SK-N-SH (cell line): ENCODE results near the gene CA12. TPM values are rescaled to one million over a fixed set of nuclear protein-coding genes. Genes with fewer than 3 reads are reported as not detected.

Experiments
- CTCF ChIA-PET: fragments of 300-600, 350-600 bp; formaldehyde crosslinking; extraction: SDS; loops from one replicate; lab custom pipeline; 2021; lab: Yijun Ruan, JAX
- POLR2A ChIA-PET: fragments of 350-600 bp; sonication (Branson Sonifier 250); formaldehyde crosslinking; extraction: SDS; loops from one replicate; lab custom pipeline; 2020; ENCODE audit warnings: antibody characterized with exemption, inconsistent platforms; lab: Yijun Ruan, JAX
- DNase-seq: peaks from one replicate; pipeline ENCODE4 v3.0.0; 2012
- H2AFZ ChIP-seq: fragments of 200-600 bp; sonication (generic); 2 replicates; pipeline ENCODE4 v1.8.1; 2016; ENCODE audit warnings: antibody characterized with exemption, mild to moderate bottlenecking, low read depth
- H3F3A ChIP-seq: fragments of 200-600 bp; sonication (generic); replicated peaks from 2 replicates; pipeline ENCODE3; 2016; ENCODE audit warnings: antibody characterized with exemption, mild to moderate bottlenecking; ENCODE audit not compliant: insufficient read depth
- H3K27ac ChIP-seq, 2 experiments: fragments of 200-500 bp in 1 of 2; fragments of 200-600 bp in 1 of 2; sonication (Bioruptor generic) in 1 of 2; sonication (generic), shearing (Covaris generic) in 1 of 2; 2 replicates each; pipeline versions ENCODE4 v1.5.1 to v1.6.1; 2014 to 2016; ENCODE audit warnings: low read depth in 2 of 2, inconsistent platforms in 1 of 2, low read length in 1 of 2, mild to moderate bottlenecking in 1 of 2, mixed read lengths in 1 of 2
- H3K27me3 ChIP-seq: fragments of 200-600 bp; sonication (generic), shearing (Covaris generic); 2 replicates; pipeline ENCODE4 v1.6.1; 2016; ENCODE audit warnings: mixed run types; ENCODE audit not compliant: insufficient read depth
- H3K36me3 ChIP-seq, 2 experiments: fragments of 200-500 bp in 1 of 2; fragments of 200-600 bp in 1 of 2; sonication (Bioruptor generic) in 1 of 2; sonication (generic) in 1 of 2; replicated peaks in 1 of 2; 2 replicates each; pipeline versions ENCODE3 to v1.5.1; 2014 to 2016; ENCODE audit warnings: low read length in 1 of 2, mild to moderate bottlenecking in 1 of 2; ENCODE audit not compliant: insufficient read depth in 2 of 2, control insufficient read depth in 1 of 2
- H3K4me1 ChIP-seq, 2 experiments: fragments of 200-500 bp in 1 of 2; fragments of 200-600 bp in 1 of 2; sonication (Bioruptor generic) in 1 of 2; sonication (generic), shearing (Covaris generic) in 1 of 2; 2 replicates each; pipeline versions ENCODE4 v1.5.1 to v1.6.1; 2014 to 2016; ENCODE audit warnings: low read depth in 1 of 2, low read length in 1 of 2, mixed run types in 1 of 2; ENCODE audit not compliant: insufficient read depth in 2 of 2, control insufficient read depth in 1 of 2
- H3K4me2 ChIP-seq: fragments of 200-600 bp; sonication (generic), shearing (Covaris generic); 2 replicates; pipeline ENCODE4 v1.6.1; 2017; ENCODE audit warnings: mixed run types
- H3K4me3 ChIP-seq, 2 experiments: fragments of 200-500 bp in 1 of 2; fragments of 200-600 bp in 1 of 2; sonication (Bioruptor generic) in 1 of 2; sonication (generic), shearing (Covaris generic) in 1 of 2; 2 replicates each; pipeline versions ENCODE4 v1.5.1 to v1.8.1; 2014 to 2016; ENCODE audit warnings: low read depth in 2 of 2, inconsistent platforms in 1 of 2, low read length in 1 of 2, mild to moderate bottlenecking in 1 of 2, mixed read lengths in 1 of 2, moderate library complexity in 1 of 2
- H3K79me2 ChIP-seq: fragments of 200-600 bp; sonication (generic); 2 replicates; pipeline ENCODE4 v1.8.1; 2017; ENCODE audit warnings: mild to moderate bottlenecking; ENCODE audit not compliant: insufficient read depth
- H3K9ac ChIP-seq: fragments of 200-600 bp; sonication (generic); 2 replicates; pipeline ENCODE4 v1.6.1; 2017; ENCODE audit warnings: mixed run types
- H3K9me2 ChIP-seq: fragments of 200-600 bp; sonication (generic); 2 replicates; pipeline ENCODE4 v1.6.1; 2017; ENCODE audit warnings: mixed run types
- H3K9me3 ChIP-seq: fragments of 200-600 bp; sonication (generic); 2 replicates; pipeline ENCODE4 v1.6.1; 2017; ENCODE audit warnings: mixed run types, mild to moderate bottlenecking, moderate library complexity
- H4K20me1 ChIP-seq: fragments of 200-600 bp; sonication (generic); 2 replicates; pipeline ENCODE4 v1.6.1; 2017; ENCODE audit warnings: mild to moderate bottlenecking, mixed run types; ENCODE audit not compliant: insufficient read depth
- ELF1 ChIP-seq: IDR thresholded peaks from 2 replicates; pipeline ENCODE4 v1.4.0; 2012
- JUND ChIP-seq: IDR thresholded peaks from 2 replicates; pipeline ENCODE4 v1.4.0; 2012
- MEF2A ChIP-seq: IDR thresholded peaks from 2 replicates; pipeline ENCODE4 v1.4.0; 2012; ENCODE audit warnings: low read depth, borderline replicate concordance
- NRF1 ChIP-seq: IDR thresholded peaks from 2 replicates; pipeline ENCODE4 v1.6.1; 2012; ENCODE audit warnings: low read depth, mild to moderate bottlenecking, low read length
- POLR2AphosphoS5 ChIP-seq: IDR thresholded peaks from 2 replicates; pipeline ENCODE4 v1.6.1; 2012; ENCODE audit warnings: low read depth, low read length
- RCOR1 ChIP-seq: fragments of 150-350 bp; IDR thresholded peaks from 2 replicates; pipeline ENCODE4 v1.6.1; 2017; ENCODE audit warnings: antibody characterized with exemption, low read length
- RXRA ChIP-seq: IDR thresholded peaks from 2 replicates; pipeline ENCODE4 v1.4.0; 2012; ENCODE audit warnings: low read depth, mild to moderate bottlenecking, borderline replicate concordance
- SIN3A ChIP-seq: IDR thresholded peaks from 2 replicates; pipeline ENCODE4 v1.6.1; 2012; ENCODE audit warnings: low read depth, mild to moderate bottlenecking, low read length, moderate library complexity, borderline replicate concordance
- SMC3 ChIP-seq: IDR thresholded peaks from 2 replicates; pipeline ENCODE4 v1.6.1; 2012; ENCODE audit warnings: low read depth, low read length, improper control_type of control experiment
- TAF1 ChIP-seq: IDR thresholded peaks from 2 replicates; pipeline ENCODE4 v1.6.1; 2012; ENCODE audit warnings: low read depth, mild to moderate bottlenecking, low read length, moderate library complexity, borderline replicate concordance
- YY1 ChIP-seq: IDR thresholded peaks from 2 replicates; pipeline ENCODE4 v1.4.0; 2012; ENCODE audit warnings: low read depth, mild to moderate bottlenecking
- WGBS: methylation state at CpG from one replicate; pipeline ENCODE4 v1.1.6; 2017; ENCODE audit warnings: low lambda C conversion rate; 5-methylcytosine and 5-hydroxymethylcytosine counted together
- polyA plus RNA-seq, 3 experiments: library from polyadenylated mRNA; depleted of rRNA; stranded (reverse); fragments of >200 nt; gene quantifications; 2 replicates each; pipeline ENCODE4 v1.2.3, GENCODE V29; 2012
- TF ChIP-seq, protein P1 (sequence below): fragments of 150-350 bp; IDR thresholded peaks from 2 replicates; pipeline ENCODE4 v1.6.1; 2016; ENCODE audit warnings: mild to moderate bottlenecking, low read depth, low read length
- TF ChIP-seq, protein P2 (sequence below): IDR thresholded peaks from 2 replicates; pipeline ENCODE4 v1.4.0; 2012; ENCODE audit warnings: low read depth, borderline replicate concordance
- TF ChIP-seq, protein P3 (sequence below): IDR thresholded peaks from 2 replicates; pipeline ENCODE4 v1.6.1; 2012; ENCODE audit warnings: mild to moderate bottlenecking, low read depth, low read length, moderate library complexity
- TF ChIP-seq, protein P4 (sequence below): IDR thresholded peaks from 2 replicates; pipeline ENCODE4 v1.4.0; 2012; ENCODE audit warnings: low read depth
- TF ChIP-seq, protein P5 (sequence below): fragments of 150-350 bp; IDR thresholded peaks from 2 replicates; pipeline ENCODE4 v1.6.1; 2017; ENCODE audit warnings: antibody characterized with exemption, low read length, low read depth, borderline replicate concordance

Gene CA12
- polyA plus RNA-seq, 1 of the 3 experiments (the other 2 are of a cell fraction), result 39.4 TPM

DNA sequence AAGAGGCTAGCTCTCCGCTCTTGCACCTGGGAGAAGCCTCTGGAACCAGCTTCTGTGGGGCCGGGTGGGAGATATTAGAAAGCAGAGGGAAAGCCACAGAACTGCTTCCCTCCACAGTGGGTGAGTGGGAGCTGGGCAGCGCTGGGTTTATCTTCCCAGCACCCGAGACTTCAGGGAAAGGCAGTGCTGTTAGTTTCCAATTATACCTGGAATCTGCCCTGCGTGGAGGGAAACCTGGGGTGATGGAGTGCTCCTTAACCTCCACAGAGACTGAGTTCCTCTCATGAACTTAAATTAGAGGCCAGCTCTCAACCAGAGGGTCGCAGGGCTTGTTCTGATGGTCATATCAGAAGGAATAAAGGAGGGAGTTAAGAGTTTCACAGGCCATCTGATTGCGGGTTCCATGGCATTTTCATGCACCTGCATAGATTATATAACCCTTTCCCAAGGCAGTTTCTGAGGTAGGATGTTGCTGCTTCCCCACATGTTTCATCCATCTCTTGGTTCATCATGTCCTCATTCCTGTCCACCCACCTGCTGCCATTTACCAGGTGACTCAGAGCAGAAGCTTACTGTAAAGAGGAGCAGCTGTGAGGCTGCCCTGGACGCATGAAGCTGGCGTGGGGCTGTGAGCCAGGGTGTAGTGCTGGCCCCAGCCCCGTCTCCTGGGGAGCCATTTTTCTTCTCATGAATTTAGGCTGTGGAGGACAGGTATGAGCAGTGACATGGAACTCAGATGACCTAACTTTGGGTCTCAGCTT is 42.5 kb downstream of the CA12 start:
- TF ChIP-seq MEF2A, result no peak
- TF ChIP-seq, protein P1, sequence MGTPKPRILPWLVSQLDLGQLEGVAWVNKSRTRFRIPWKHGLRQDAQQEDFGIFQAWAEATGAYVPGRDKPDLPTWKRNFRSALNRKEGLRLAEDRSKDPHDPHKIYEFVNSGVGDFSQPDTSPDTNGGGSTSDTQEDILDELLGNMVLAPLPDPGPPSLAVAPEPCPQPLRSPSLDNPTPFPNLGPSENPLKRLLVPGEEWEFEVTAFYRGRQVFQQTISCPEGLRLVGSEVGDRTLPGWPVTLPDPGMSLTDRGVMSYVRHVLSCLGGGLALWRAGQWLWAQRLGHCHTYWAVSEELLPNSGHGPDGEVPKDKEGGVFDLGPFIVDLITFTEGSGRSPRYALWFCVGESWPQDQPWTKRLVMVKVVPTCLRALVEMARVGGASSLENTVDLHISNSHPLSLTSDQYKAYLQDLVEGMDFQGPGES, result no peak
- TF ChIP-seq TAF1, result no peak
- TF ChIP-seq JUND, result no peak
- TF ChIP-seq, protein P2, sequence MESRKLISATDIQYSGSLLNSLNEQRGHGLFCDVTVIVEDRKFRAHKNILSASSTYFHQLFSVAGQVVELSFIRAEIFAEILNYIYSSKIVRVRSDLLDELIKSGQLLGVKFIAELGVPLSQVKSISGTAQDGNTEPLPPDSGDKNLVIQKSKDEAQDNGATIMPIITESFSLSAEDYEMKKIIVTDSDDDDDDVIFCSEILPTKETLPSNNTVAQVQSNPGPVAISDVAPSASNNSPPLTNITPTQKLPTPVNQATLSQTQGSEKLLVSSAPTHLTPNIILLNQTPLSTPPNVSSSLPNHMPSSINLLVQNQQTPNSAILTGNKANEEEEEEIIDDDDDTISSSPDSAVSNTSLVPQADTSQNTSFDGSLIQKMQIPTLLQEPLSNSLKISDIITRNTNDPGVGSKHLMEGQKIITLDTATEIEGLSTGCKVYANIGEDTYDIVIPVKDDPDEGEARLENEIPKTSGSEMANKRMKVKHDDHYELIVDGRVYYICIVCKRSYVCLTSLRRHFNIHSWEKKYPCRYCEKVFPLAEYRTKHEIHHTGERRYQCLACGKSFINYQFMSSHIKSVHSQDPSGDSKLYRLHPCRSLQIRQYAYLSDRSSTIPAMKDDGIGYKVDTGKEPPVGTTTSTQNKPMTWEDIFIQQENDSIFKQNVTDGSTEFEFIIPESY, result no peak
- CTCF ChIA-PET, result interaction anchor here (0.6 to 1.4 kb wide), 4 partner anchors 44 to 184 kb away, joined by 3 to 5 read pairs (median 4); no protein-coding TSS in a partner anchor

DNA sequence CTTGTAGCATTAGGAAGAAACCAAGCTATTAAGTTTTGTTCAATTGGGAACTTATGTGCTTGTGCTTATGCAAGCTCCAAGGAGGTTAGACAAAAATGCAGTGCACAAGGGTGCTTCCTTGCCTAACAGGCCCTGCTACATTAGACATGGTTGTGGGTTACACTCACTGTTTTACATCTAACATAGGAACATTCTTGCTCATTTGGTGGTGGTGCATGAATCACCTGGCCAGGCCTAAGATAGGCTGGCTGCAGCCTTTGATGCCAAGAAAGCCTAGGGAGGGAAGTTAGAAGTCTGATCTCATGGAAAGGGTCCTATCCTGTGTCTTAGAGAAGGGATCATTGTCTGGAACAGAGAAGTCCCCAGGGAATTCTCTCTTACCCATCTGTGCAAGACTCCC is 43.5 kb downstream of the CA12 start:
- Histone ChIP-seq H3K27me3 (no peaks in the 10 kb centered on the region), H3K9me2 (no peaks in the 10 kb centered on the region), H3K4me2 (no peak overlapping the region), H3K9ac (no peak overlapping the region), H4K20me1 (no peaks in the 10 kb centered on the region), H3K36me3 (peaks cover 0 to 12% of the 10 kb centered on the region in 2 experiments), H2AFZ (no peak overlapping the region), H3K4me3 (no peak overlapping the region), H3K9me3 (no peaks in the 10 kb centered on the region), H3K27ac (no peak overlapping the region), H3K79me2 (no peaks in the 10 kb centered on the region), H3K4me1 (peaks cover 5 to 16% of the 10 kb centered on the region in 2 experiments; a peak in 3 of 4 replicates), H3F3A (peaks cover 3% of the 10 kb centered on the region)
- CTCF ChIA-PET, result interaction anchor here (0.6 to 0.9 kb wide), 2 partner anchors 43 to 185 kb away, joined by 3 to 4 read pairs; no protein-coding TSS in a partner anchor
- POLR2A ChIA-PET, result no interaction called here
- DNase-seq, result no peak
- TF ChIP-seq NRF1 (no peak), ELF1 (no peak), TAF1 (no peak), POLR2AphosphoS5 (no peak), YY1 (no peak), RXRA (no peak), SMC3 (no peak), SIN3A (no peak), RCOR1 (no peak)
- TF ChIP-seq, protein P3, sequence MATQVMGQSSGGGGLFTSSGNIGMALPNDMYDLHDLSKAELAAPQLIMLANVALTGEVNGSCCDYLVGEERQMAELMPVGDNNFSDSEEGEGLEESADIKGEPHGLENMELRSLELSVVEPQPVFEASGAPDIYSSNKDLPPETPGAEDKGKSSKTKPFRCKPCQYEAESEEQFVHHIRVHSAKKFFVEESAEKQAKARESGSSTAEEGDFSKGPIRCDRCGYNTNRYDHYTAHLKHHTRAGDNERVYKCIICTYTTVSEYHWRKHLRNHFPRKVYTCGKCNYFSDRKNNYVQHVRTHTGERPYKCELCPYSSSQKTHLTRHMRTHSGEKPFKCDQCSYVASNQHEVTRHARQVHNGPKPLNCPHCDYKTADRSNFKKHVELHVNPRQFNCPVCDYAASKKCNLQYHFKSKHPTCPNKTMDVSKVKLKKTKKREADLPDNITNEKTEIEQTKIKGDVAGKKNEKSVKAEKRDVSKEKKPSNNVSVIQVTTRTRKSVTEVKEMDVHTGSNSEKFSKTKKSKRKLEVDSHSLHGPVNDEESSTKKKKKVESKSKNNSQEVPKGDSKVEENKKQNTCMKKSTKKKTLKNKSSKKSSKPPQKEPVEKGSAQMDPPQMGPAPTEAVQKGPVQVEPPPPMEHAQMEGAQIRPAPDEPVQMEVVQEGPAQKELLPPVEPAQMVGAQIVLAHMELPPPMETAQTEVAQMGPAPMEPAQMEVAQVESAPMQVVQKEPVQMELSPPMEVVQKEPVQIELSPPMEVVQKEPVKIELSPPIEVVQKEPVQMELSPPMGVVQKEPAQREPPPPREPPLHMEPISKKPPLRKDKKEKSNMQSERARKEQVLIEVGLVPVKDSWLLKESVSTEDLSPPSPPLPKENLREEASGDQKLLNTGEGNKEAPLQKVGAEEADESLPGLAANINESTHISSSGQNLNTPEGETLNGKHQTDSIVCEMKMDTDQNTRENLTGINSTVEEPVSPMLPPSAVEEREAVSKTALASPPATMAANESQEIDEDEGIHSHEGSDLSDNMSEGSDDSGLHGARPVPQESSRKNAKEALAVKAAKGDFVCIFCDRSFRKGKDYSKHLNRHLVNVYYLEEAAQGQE, result no peak
- TF ChIP-seq, protein P1, result no peak
- TF ChIP-seq, protein P4, sequence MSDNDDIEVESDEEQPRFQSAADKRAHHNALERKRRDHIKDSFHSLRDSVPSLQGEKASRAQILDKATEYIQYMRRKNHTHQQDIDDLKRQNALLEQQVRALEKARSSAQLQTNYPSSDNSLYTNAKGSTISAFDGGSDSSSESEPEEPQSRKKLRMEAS, result no peak
- TF ChIP-seq, protein P5, sequence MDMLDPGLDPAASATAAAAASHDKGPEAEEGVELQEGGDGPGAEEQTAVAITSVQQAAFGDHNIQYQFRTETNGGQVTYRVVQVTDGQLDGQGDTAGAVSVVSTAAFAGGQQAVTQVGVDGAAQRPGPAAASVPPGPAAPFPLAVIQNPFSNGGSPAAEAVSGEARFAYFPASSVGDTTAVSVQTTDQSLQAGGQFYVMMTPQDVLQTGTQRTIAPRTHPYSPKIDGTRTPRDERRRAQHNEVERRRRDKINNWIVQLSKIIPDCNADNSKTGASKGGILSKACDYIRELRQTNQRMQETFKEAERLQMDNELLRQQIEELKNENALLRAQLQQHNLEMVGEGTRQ, result no peak

More for the DNA sequence above, 42.5 kb downstream of the CA12 start:
- H3K79me2 ChIP-seq, result no peaks in the 10 kb centered on the region
- H3K4me3 ChIP-seq, result no peak overlapping the region
- no peaks in the 10 kb centered on the region for H4K20me1 ChIP-seq
- H2AFZ ChIP-seq, result no peak overlapping the region
- H3K27me3 ChIP-seq, result no peaks in the 10 kb centered on the region
- H3K9me3 ChIP-seq, result no peaks in the 10 kb centered on the region
- H3K9ac ChIP-seq, result no peak overlapping the region
- peaks cover 0 to 12% of the 10 kb centered on the region in 2 experiments for H3K36me3 ChIP-seq
- POLR2A ChIA-PET, result no interaction called here
- H3K9me2 ChIP-seq, result no peaks in the 10 kb centered on the region
- peaks cover 3% of the 10 kb centered on the region for H3F3A ChIP-seq
- WGBS, result 93% methylated on average over 10 of the region's 10 CpGs
- no peak overlapping the region for H3K4me2 ChIP-seq
- H3K4me1 ChIP-seq, result peaks cover 5 to 19% of the 10 kb centered on the region in 2 experiments; a peak in 2 of 4 replicates
- DNase-seq, result no peak
- H3K27ac ChIP-seq, result no peak overlapping the region
